Right lobe of liver (tissue), 4 donors: ENCODE measurements around the gene DEPDC5.

Experiments used
- POLR2A ChIP-seq: fragments of 450-650 bp; IDR thresholded peaks from one replicate; pipeline ENCODE4 v1.6.1; 2017; ENCODE audit warnings: antibody characterized with exemption, mild to moderate bottlenecking
- TF ChIP-seq, protein P1 (sequence below), 4 donors: fragments of 200-600 bp in 3 of 4; fragments of 450-650 bp in 1 of 4; IDR thresholded peaks; one replicate each; pipeline versions ENCODE4 v1.5.1 to v1.8.0; 2016 to 2022; ENCODE audit warnings: antibody characterized with exemption in 4 of 4, mild to moderate bottlenecking in 2 of 4
- donor health status: DM: no; HTN: no; CAD: no.
- donor health status: DM: no; HTN: no; CAD: no.
- donor health status: DM: no; HTN: yes; CAD: no.

GRCh38 chr22:31839986-31840385, 86.2 kb downstream of the DEPDC5 start:
- TF ChIP-seq POLR2A: no peak
- TF ChIP-seq, protein P1, sequence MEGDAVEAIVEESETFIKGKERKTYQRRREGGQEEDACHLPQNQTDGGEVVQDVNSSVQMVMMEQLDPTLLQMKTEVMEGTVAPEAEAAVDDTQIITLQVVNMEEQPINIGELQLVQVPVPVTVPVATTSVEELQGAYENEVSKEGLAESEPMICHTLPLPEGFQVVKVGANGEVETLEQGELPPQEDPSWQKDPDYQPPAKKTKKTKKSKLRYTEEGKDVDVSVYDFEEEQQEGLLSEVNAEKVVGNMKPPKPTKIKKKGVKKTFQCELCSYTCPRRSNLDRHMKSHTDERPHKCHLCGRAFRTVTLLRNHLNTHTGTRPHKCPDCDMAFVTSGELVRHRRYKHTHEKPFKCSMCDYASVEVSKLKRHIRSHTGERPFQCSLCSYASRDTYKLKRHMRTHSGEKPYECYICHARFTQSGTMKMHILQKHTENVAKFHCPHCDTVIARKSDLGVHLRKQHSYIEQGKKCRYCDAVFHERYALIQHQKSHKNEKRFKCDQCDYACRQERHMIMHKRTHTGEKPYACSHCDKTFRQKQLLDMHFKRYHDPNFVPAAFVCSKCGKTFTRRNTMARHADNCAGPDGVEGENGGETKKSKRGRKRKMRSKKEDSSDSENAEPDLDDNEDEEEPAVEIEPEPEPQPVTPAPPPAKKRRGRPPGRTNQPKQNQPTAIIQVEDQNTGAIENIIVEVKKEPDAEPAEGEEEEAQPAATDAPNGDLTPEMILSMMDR (IDR thresholded peaks at IDR 0.05): no peak
